Measurements from ENCODE around the gene MAMDC4.
"Not testable (repeated sequence)": the region's sequence is repeated elsewhere in the genome, so short reads cannot be mapped to it uniquely, and the experiment has no call there.

The MAMDC4 gene

DNA sequence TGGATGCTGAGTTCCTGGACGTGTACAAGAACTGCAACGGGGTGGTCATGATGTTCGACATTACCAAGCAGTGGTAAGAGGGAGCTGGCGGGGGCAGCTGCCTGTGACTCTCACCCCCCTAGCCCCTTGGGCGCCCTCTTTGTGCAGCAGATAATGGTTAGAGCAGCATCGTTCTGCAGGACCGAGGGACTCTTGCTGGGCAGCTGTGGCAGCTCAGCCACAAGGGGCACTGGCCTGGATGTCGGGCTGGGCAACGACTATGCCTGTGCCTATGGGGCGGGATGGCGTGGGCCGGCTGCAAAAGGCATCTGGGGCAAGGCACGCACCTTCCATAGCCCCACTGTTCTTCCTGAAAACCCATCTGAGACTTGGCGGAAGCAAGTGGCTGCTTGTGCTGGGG lies 22.7 kb upstream of the MAMDC4 start:
- Histone ChIP-seq H3K4me3 (ENCODE audit: low read length) (no peak overlapping the region), H3K4me1 (ENCODE audit: insufficient read depth, low read length) (no peaks in the 10 kb centered on the region), H2AFZ (ENCODE audit: low read depth, low read length) (no peak overlapping the region), H3K9me3 (ENCODE audit: low read length) (no peaks in the 10 kb centered on the region), H3K27me3 (ENCODE audit: insufficient read depth, low read length) (no peaks in the 10 kb centered on the region), H3K36me3 (ENCODE audit: insufficient read depth, low read length) (peaks cover 83% of the 10 kb centered on the region)

DNA sequence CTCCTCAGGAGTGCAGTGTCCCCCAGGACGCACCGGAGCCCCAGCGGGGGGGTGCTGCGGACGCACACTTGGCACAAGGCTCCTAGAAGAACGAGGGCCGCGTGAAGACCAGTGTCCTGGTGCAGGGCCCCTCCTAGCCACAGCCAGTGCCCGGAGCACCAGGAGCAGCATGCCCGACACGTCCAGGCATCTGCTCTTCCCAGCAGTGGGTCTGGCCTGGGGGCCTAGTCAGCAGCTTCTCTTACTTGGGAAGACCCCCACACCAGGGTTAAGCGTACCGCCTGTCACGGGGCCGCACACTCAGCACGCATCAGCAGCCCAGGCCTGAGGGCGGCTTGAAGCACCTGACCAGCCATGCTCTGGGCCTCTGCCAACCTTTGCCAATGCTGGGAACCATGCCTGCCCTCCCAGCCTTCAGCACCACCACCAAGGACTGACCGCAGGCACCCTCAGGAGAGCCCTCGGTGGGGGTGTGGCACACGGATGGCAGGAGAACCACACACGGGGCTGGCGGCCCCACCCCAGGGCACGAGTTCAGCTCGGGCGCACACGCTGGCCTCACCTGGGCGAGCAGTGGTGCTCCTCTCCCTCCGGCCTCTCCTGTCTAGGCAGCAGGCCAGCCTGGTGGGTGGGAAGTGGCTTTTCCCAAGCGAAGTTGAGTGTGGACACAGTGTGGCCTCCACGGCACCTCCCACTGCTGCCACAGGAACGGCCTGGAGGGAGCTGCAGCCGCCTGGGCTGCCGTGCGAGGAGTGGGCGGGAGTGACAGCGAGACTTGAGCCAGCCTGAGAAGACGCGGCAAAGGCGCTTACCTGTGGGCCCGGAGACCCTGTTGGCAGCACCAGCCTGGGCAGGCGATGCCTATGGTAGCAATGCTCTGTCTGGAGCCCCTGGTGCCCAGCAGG lies 21.9 kb upstream of the MAMDC4 start:
- H3K36me3 ChIP-seq (ENCODE audit: insufficient read depth, low read length) = peaks cover 78% of the 10 kb centered on the region
- no peak overlapping the region for H3K4me3 ChIP-seq (ENCODE audit: low read length)
- H2AFZ ChIP-seq (ENCODE audit: low read depth, low read length) = no peak overlapping the region
- no peaks in the 10 kb centered on the region for H3K27me3 ChIP-seq (ENCODE audit: insufficient read depth, low read length)
- H3K4me1 ChIP-seq (ENCODE audit: insufficient read depth, low read length) = no peaks in the 10 kb centered on the region
- no peaks in the 10 kb centered on the region for H3K9me3 ChIP-seq (ENCODE audit: low read length)

DNA sequence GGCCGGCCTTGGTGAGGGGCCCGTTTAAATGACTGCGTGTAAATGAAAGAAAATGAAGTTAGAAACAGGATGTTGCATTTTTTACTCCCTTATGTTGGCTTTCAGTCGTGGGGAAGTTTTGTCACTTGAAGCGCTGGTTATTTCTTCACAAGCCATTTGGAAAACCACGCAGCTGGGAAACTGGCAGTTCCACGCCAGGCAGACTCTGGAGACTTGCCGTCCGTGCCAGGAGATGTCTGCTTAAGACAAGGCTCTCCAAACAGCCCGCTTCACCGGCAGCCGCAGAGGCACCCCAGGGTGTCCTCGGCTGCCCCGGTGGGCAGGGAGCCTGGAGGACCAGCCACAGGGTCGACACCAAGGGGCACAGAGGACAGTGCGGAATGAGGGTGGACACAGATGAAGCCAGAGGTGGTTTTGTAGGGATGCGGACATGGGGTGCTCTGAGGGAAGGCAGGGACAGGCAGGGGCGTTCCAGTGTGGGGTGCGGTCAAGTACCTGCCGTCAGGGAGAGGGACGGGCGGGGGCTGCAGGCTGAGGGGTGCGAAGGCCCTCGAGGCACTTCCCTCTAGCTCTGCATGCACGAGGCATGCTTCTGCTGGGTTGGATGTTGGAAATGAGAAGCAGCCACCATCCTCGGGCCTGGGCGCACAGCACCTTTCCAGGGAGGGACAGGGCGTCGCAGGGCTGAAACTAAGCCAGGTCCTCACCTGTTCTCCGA lies 21.0 kb upstream of the MAMDC4 start:
- Histone ChIP-seq H3K27me3 (ENCODE audit: insufficient read depth, low read length) (no peaks in the 10 kb centered on the region), H3K4me1 (ENCODE audit: insufficient read depth, low read length) (no peaks in the 10 kb centered on the region), H3K36me3 (ENCODE audit: insufficient read depth, low read length) (peaks cover 77% of the 10 kb centered on the region), H3K4me3 (ENCODE audit: low read length) (no peak overlapping the region), H2AFZ (ENCODE audit: low read depth, low read length) (no peak overlapping the region), H3K9me3 (ENCODE audit: low read length) (no peaks in the 10 kb centered on the region)

DNA sequence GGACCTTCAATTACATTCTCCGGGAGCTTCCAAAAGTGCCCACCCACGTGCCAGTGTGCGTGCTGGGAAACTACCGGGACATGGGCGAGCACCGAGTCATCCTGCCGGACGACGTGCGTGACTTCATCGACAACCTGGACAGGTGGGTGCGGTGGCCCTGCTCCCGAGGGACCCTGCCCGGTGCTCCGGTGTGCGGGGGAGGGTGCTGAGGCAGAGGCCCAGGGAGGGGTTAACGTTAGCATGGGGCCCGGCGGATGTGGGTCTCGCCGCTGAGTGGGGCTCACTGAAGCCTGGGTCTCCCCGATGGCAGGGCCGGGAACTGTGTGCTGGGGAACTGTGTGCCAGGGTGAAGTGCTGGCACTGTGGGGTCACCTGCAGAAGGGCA lies 20.4 kb upstream of the MAMDC4 start:
- Histone ChIP-seq H3K4me3 (ENCODE audit: low read length) (no peak overlapping the region), H3K27me3 (ENCODE audit: insufficient read depth, low read length) (no peaks in the 10 kb centered on the region), H3K36me3 (ENCODE audit: insufficient read depth, low read length) (peaks cover 75% of the 10 kb centered on the region), H2AFZ (ENCODE audit: low read depth, low read length) (no peak overlapping the region), H3K9me3 (ENCODE audit: low read length) (no peaks in the 10 kb centered on the region), H3K4me1 (ENCODE audit: insufficient read depth, low read length) (no peaks in the 10 kb centered on the region)

DNA sequence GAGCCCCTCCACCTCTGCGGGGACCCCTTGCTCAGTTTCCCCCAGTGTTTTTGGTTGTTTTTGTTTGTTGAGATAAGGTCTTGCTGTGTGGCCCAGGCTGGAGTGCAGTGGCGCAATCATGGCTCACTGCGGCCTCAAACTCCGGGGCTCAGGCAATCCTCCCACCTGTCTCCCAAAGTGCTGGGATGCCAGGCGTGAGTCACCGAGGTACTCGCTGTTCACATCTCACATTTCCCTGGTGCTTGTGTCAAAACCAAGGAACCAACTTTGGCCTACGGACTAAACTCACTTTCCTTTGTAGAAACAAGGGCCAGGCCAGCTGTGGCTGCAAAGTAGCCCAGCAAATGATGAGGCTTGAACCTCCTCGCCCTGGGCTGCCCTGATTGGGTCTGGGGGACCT lies 19.6 kb upstream of the MAMDC4 start:
- H3K27me3 ChIP-seq (ENCODE audit: insufficient read depth, low read length) = no peaks in the 10 kb centered on the region
- H3K36me3 ChIP-seq (ENCODE audit: insufficient read depth, low read length) = peaks cover 68% of the 10 kb centered on the region
- no peaks in the 10 kb centered on the region for H3K9me3 ChIP-seq (ENCODE audit: low read length)
- H3K4me3 ChIP-seq (ENCODE audit: low read length) = no peak overlapping the region
- H2AFZ ChIP-seq (ENCODE audit: low read depth, low read length) = no peak overlapping the region
- no peaks in the 10 kb centered on the region for H3K4me1 ChIP-seq (ENCODE audit: insufficient read depth, low read length)

DNA sequence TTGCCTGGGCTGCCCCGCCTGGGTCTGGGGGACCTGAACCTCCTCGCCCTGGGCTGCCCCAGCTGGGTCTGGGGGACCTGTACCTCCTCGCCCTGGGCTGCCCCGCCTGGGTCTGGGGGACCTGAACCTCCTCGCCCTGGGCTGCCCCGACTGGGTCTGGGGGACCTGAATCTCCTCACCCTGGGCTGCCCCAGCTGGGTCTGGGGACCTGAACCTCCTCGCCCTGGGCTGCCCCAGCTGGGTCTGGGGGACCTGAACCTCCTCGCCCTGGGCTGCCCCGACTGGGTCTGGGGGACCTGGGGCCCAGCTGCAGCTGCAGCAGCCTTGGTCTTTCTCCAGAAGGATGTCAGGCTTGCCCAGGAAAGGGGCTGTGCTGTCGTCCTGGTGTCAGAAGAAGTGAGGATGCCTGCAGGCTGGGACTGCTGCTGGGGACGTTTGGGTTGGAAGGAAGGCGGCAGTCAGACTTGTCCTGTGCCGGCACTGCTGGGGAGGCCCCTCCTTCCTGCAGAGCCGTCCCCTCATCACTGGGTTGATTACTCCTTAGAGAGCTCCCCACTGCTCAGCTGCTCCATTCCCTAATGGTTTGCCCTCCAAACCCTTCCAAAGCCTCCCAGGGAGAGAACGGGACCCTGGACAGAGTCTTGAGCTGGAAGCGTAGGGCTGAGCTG lies 18.6 kb upstream of the MAMDC4 start:
- not testable (repeated sequence) for H3K9me3 ChIP-seq (ENCODE audit: low read length); H3K4me3 ChIP-seq (ENCODE audit: low read length); H3K4me1 ChIP-seq (ENCODE audit: insufficient read depth, low read length); H2AFZ ChIP-seq (ENCODE audit: low read depth, low read length); H3K27me3 ChIP-seq (ENCODE audit: insufficient read depth, low read length)
- H3K36me3 ChIP-seq (ENCODE audit: insufficient read depth, low read length) = peaks cover 67% of the 10 kb centered on the region

DNA sequence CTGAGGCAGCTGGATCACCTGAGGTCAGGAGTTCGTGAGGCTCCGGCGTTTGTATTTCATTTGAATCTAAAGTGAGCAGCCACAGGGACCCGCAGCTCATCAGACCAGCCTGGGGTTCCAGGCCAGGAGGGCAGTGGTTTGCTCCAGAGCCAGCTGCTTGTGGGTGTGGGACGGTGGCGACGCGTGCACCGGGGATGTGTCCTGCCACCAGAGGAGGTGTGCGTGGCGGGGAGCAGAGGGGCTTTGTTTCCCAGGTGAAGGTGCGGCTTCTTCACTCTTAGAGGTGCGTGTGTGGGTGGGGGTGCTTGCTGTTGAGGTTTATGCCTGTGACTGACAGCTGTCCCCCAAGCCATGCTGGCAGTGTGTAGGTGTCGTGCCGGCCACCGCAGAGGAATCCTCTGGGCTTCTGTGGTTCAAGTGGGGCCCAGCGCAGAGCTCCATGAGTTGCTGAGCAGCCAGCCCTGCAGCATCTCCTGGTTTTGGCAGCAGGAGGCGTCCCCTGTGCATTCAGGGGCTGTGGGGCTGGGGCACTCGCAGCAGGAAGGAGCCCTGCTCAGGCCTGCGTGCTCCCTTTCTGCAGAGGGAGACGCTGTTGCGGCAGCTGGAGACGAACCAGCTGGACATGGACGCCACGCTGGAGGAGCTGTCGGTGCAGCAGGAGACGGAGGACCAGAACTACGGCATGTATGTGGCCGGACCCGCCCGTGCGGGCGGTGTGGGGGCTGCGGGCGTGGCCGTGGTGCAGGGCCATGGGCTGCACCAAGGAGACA lies 16.8 kb upstream of the MAMDC4 start:
- H3K4me1 ChIP-seq (ENCODE audit: insufficient read depth, low read length) = peaks cover 6% of the 10 kb centered on the region
- no peaks in the 10 kb centered on the region for H3K27me3 ChIP-seq (ENCODE audit: insufficient read depth, low read length)
- no peak overlapping the region for H2AFZ ChIP-seq (ENCODE audit: low read depth, low read length)
- H3K4me3 ChIP-seq (ENCODE audit: low read length) = no peak overlapping the region
- peaks cover 63% of the 10 kb centered on the region for H3K36me3 ChIP-seq (ENCODE audit: insufficient read depth, low read length)
- H3K9me3 ChIP-seq (ENCODE audit: low read length) = no peaks in the 10 kb centered on the region

DNA sequence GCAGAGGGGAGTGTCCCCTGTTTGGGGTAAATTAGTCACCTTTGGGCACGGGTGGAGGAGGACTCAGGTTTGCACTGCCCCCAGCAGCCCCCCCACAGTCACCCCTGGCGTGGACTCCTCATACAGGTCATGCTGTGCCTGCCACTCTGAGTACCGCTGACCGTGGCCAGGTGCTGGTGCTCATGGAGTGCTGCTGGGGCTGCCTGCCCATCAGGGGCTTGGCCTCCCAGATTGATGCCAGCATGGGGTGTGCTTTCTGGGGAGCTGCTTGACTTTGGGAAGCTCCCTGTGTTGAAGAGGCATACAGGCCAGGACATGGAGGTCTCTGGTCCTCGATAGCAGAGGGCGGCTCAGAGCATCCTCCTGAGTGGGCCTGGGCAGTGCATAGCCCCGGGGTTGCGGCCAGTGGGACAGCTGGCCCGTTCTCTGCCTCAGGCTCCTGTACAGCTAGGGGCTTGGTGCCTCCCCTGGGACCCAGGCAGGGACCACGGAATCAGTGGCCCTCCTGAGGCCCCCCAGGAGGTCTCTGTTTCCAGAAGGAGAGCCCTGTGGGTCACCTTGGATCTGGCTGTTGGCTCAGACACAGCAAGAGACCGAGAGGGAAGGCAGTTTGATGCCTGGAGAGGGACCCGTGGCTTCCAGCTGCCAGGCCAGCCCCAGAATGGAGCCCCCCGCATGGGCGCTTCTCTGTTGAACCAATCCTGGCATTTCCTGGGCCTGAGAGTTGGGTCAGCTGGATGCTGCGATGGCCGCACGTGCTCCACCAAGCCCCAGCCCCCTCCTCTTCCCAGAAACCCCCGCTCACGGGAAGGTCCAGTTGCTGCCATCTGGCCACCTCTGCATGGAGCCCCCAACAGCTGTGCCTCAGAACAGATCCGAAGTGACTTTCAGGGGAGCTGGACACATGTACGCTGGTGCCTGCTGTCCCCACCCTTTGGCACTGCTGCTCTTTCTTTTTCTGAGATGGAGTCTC lies 15.9 kb upstream of the MAMDC4 start:
- no peak overlapping the region for H2AFZ ChIP-seq (ENCODE audit: low read depth, low read length)
- peaks cover 54% of the 10 kb centered on the region for H3K36me3 ChIP-seq (ENCODE audit: insufficient read depth, low read length)
- peaks cover 14% of the 10 kb centered on the region for H3K4me1 ChIP-seq (ENCODE audit: insufficient read depth, low read length)
- no peaks in the 10 kb centered on the region for H3K9me3 ChIP-seq (ENCODE audit: low read length)
- H3K27me3 ChIP-seq (ENCODE audit: insufficient read depth, low read length) = no peaks in the 10 kb centered on the region
- H3K4me3 ChIP-seq (ENCODE audit: low read length) = no peak overlapping the region

DNA sequence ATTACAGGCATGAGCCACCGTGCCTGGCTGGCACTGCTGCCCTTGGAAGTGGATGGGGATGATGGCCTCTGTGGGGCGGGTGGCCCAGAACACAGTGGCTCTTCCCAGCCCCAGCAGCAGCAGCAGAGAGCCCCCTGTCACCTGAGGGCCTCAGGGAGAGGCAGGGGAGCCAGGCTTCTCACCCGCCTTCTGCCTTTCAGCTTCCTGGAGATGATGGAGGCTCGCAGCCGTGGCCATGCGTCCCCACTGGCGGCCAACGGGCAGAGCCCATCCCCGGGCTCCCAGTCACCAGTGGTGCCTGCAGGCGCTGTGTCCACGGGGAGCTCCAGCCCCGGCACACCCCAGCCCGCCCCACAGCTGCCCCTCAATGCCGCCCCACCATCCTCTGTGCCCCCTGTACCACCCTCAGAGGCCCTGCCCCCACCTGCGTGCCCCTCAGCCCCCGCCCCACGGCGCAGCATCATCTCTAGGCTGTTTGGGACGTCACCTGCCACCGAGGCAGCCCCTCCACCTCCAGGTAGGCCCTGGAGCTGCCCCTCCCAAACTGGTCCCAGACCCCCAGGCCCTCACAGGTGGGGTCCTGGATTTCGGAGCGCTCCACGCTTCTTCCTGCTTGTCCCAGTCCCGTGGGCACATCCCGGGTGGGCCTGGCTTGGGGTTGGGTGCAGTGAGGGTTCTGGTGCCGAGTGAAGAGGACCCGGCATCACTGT lies 14.8 kb upstream of the MAMDC4 start:
- Histone ChIP-seq H3K36me3 (ENCODE audit: insufficient read depth, low read length) (peaks cover 43% of the 10 kb centered on the region), H3K27me3 (ENCODE audit: insufficient read depth, low read length) (no peaks in the 10 kb centered on the region), H3K9me3 (ENCODE audit: low read length) (no peaks in the 10 kb centered on the region), H2AFZ (ENCODE audit: low read depth, low read length) (no peak overlapping the region), H3K4me3 (ENCODE audit: low read length) (no peak overlapping the region), H3K4me1 (ENCODE audit: insufficient read depth, low read length) (peaks cover 23% of the 10 kb centered on the region)

DNA sequence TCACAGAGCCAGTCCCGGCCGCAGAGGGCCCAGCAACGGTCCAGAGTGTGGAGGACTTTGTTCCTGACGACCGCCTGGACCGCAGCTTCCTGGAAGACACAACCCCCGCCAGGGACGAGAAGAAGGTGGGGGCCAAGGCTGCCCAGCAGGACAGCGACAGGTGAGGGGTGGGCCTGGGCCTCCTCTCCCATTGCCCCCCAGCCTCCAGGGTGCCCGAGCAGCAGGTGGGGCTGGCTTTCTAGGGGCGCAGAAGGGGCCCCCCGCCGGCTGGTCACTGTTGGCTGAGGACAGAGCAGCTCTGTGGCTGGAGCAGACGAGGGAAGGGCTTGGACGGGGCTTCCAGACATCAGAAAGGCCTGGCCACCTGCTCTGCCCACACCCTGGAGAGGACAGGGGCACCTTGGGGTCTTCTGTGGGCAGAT lies 14.3 kb upstream of the MAMDC4 start:
- H2AFZ ChIP-seq (ENCODE audit: low read depth, low read length); H3K4me3 ChIP-seq (ENCODE audit: low read length); H3K9me3 ChIP-seq (ENCODE audit: low read length); H3K27me3 ChIP-seq (ENCODE audit: insufficient read depth, low read length): not testable (repeated sequence)
- Histone ChIP-seq H3K36me3 (ENCODE audit: insufficient read depth, low read length) (peaks cover 38% of the 10 kb centered on the region), H3K4me1 (ENCODE audit: insufficient read depth, low read length) (peaks cover 26% of the 10 kb centered on the region)

DNA sequence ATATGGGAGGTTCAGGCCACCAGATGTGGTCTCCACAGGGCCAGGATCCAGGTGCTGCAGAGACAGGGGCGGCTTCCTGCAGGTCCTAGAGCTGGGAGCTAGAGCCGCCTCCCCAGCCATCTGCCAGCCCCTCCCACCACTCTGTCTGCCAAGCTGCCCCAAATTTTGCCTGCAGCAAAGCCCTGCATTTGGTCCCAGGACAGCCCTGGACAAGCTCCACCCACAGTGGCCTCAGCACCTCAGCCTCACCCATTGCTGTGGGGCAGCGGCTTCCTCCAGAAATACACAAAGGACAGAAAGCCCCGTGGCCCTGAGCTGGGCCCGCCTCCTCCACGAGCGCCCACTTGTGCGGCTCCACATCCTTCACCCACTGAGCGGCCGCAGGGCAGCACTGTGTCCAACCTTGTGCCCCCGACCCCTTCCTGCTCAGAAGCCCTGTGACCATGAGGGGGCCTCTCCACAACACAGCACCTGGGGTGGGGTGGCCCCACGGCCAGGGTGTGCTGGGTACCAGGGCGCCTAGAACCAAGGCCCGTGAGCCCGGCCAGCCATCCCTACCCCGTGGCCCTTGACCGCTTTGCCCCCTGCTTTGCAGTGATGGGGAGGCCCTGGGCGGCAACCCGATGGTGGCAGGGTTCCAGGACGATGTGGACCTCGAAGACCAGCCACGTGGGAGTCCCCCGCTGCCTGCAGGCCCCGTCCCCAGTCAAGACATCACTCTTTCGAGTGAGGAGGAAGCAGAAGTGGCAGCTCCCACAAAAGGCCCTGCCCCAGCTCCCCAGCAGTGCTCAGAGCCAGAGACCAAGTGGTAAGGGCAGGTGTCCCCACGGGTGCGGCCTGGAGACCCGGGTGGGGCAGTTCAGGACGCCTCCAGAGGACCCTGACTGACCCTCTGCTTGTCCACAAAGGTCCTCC lies 13.6 kb upstream of the MAMDC4 start:
- Histone ChIP-seq H3K4me3 (ENCODE audit: low read length) (no peak overlapping the region), H3K4me1 (ENCODE audit: insufficient read depth, low read length) (peaks cover 32% of the 10 kb centered on the region), H3K27me3 (ENCODE audit: insufficient read depth, low read length) (no peaks in the 10 kb centered on the region), H2AFZ (ENCODE audit: low read depth, low read length) (no peak overlapping the region), H3K9me3 (ENCODE audit: low read length) (no peaks in the 10 kb centered on the region), H3K36me3 (ENCODE audit: insufficient read depth, low read length) (peaks cover 37% of the 10 kb centered on the region)

All from neuron (in vitro differentiated cells).